Testis (tissue), 2 donors: Measurements from ENCODE around the gene WEE2.

Experiments used
- CTCF ChIP-seq, 3 experiments: fragments of 450-650 bp in 2 of 3; fragments of 200-600 bp in 1 of 3; sonication (generic) in 1 of 3; IDR thresholded peaks; one replicate each; pipeline ENCODE4 v1.5.1; 2016 to 2019; ENCODE audit warnings: antibody characterized with exemption in 3 of 3, mild to moderate bottlenecking in 2 of 3, moderate library complexity in 1 of 3
- POLR2A ChIP-seq: fragments of 450-650 bp; IDR thresholded peaks from one replicate; pipeline ENCODE4 v1.6.1; 2017; ENCODE audit warnings: antibody characterized with exemption, mild to moderate bottlenecking, moderate library complexity

GRCh38 chr7:141742229-141742628, 34.1 kb downstream of the WEE2 start:
- no peak for TF ChIP-seq CTCF (IDR thresholded peaks at IDR 0.05)
- no peak for TF ChIP-seq POLR2A
